ENCODE data around the gene RNF19B. TPM values are rescaled to one million over a fixed set of nuclear protein-coding genes. Genes with fewer than 3 reads are reported as not detected.

The RNF19B gene
- polyA plus RNA-seq, 2 of the 4 experiments (the other 2 are of a cell fraction): 9.9 to 22.6 TPM

GRCh38 chr1:32918179-32918578 is 46.4 kb downstream of the RNF19B start:
- CTCF ChIA-PET: no interaction called here
- no peak for FAIRE-seq
- POLR2A ChIA-PET: no interaction called here

GRCh38 chr1:32917521-32917920 is 47.1 kb downstream of the RNF19B start:
- FAIRE-seq: no peak
- TF ChIP-seq, protein P1, sequence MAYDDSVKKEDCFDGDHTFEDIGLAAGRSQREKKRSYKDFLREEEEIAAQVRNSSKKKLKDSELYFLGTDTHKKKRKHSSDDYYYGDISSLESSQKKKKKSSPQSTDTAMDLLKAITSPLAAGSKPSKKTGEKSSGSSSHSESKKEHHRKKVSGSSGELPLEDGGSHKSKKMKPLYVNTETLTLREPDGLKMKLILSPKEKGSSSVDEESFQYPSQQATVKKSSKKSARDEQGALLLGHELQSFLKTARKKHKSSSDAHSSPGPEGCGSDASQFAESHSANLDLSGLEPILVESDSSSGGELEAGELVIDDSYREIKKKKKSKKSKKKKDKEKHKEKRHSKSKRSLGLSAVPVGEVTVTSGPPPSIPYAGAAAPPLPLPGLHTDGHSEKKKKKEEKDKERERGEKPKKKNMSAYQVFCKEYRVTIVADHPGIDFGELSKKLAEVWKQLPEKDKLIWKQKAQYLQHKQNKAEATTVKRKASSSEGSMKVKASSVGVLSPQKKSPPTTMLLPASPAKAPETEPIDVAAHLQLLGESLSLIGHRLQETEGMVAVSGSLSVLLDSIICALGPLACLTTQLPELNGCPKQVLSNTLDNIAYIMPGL (CRISPR knock-in tag; IDR thresholded peaks at IDR 0.05; ENCODE audit: borderline replicate concordance): no peak
- TF ChIP-seq FOSB (CRISPR knock-in tag; IDR thresholded peaks at IDR 0.05) (no peak), ZC3H11A (IDR thresholded peaks at IDR 0.05) (no peak), MAX (IDR thresholded peaks at IDR 0.05) (no peak), MAZ (IDR thresholded peaks at IDR 0.05; ENCODE audit: borderline replicate concordance, low read depth, low read length) (no peak), ZFP36 (IDR thresholded peaks at IDR 0.05; ENCODE audit: borderline replicate concordance, partially characterized antibody) (no peak), CEBPB (IDR thresholded peaks at IDR 0.05) (no peak), HOXB5 (CRISPR knock-in tag; IDR thresholded peaks at IDR 0.05) (no peak), HDAC2 (IDR thresholded peaks at IDR 0.05) (no peak), MYC (IDR thresholded peaks at IDR 0.05; ENCODE audit: borderline replicate concordance, low read length) (no peak), SREBF2 (IDR thresholded peaks at IDR 0.05) (no peak)
- no peak for DNase-seq (ENCODE audit: low read depth in 1 of 2, low spot score in 1 of 2)
- Histone ChIP-seq H3K4me3 (no peak overlapping the region), H3K4me1 (peaks cover 3% of the 10 kb centered on the region), H3K27ac (no peak overlapping the region), H3K4me2 (no peak overlapping the region), H3K9me3 (no peaks in the 10 kb centered on the region; the same call in 2 of the 3 replicates)
- 90% methylated on average over 7 of the region's 7 CpGs for WGBS (ENCODE audit: missing lambda C conversion rate)
- no peak for ATAC-seq
- ChIA-PET POLR2A (no interaction called here), CTCF (interaction anchor here (1.2 kb wide), 1 partner anchor 169 kb away, joined by 3 read pairs; no protein-coding TSS in a partner anchor)

More at GRCh38 chr1:32918179-32918578, 46.4 kb downstream of the RNF19B start:
- Histone ChIP-seq H3K4me1 (no peaks in the 10 kb centered on the region; the same call in 2 of the 3 replicates), H3K9me3 (no peaks in the 10 kb centered on the region; the same call in 2 of the 3 replicates), H3K4me2 (no peak overlapping the region), H3K4me3 (no peak overlapping the region), H3K27ac (no peak overlapping the region)
- WGBS (ENCODE audit: missing lambda C conversion rate): 25% methylated on average over 1 of the region's 1 CpG
- ATAC-seq: no peak
- TF ChIP-seq, protein P2, sequence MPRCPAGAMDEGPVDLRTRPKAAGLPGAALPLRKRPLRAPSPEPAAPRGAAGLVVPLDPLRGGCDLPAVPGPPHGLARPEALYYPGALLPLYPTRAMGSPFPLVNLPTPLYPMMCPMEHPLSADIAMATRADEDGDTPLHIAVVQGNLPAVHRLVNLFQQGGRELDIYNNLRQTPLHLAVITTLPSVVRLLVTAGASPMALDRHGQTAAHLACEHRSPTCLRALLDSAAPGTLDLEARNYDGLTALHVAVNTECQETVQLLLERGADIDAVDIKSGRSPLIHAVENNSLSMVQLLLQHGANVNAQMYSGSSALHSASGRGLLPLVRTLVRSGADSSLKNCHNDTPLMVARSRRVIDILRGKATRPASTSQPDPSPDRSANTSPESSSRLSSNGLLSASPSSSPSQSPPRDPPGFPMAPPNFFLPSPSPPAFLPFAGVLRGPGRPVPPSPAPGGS (IDR thresholded peaks at IDR 0.05): no peak
- TF ChIP-seq MAX (IDR thresholded peaks at IDR 0.05) (no peak), POLR2A (IDR thresholded peaks at IDR 0.05; ENCODE audit: low read length) (no peak), HES2 (IDR thresholded peaks at IDR 0.05) (no peak), HOXB13 (CRISPR knock-in tag; IDR thresholded peaks at IDR 0.05; ENCODE audit: low read depth) (no peak), JUNB (IDR thresholded peaks at IDR 0.05) (no peak), BHLHE40 (IDR thresholded peaks at IDR 0.05; ENCODE audit: low read depth, low read length) (no peak), HDAC2 (IDR thresholded peaks at IDR 0.05) (no peak), CBX2 (IDR thresholded peaks at IDR 0.05; ENCODE audit: borderline replicate concordance, low read depth) (no peak), RNF2 (IDR thresholded peaks at IDR 0.05; ENCODE audit: borderline replicate concordance, low read depth) (no peak), ZNF302 (CRISPR knock-in tag; IDR thresholded peaks at IDR 0.05) (no peak), HOXA7 (CRISPR knock-in tag; IDR thresholded peaks at IDR 0.05) (no peak), EP300 (IDR thresholded peaks at IDR 0.05) (no peak)
- TF ChIP-seq, protein P3, sequence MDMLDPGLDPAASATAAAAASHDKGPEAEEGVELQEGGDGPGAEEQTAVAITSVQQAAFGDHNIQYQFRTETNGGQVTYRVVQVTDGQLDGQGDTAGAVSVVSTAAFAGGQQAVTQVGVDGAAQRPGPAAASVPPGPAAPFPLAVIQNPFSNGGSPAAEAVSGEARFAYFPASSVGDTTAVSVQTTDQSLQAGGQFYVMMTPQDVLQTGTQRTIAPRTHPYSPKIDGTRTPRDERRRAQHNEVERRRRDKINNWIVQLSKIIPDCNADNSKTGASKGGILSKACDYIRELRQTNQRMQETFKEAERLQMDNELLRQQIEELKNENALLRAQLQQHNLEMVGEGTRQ (IDR thresholded peaks at IDR 0.05): no peak
- DNase-seq (ENCODE audit: low read depth in 1 of 2, low spot score in 1 of 2): no peak
